NCI-H146 (cell line): Measurements from ENCODE around the gene ASB11.
A peak's percentile ranks its signal among the peaks of the same experiment; 100 is the strongest.

ENCODE experiments used
- DNase-seq: peaks from one replicate; lab custom pipeline; 2025; lab: John Stamatoyannopoulos, UW

The ASB11 gene, protein sequence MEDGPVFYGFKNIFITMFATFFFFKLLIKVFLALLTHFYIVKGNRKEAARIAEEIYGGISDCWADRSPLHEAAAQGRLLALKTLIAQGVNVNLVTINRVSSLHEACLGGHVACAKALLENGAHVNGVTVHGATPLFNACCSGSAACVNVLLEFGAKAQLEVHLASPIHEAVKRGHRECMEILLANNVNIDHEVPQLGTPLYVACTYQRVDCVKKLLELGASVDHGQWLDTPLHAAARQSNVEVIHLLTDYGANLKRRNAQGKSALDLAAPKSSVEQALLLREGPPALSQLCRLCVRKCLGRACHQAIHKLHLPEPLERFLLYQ

DNA sequence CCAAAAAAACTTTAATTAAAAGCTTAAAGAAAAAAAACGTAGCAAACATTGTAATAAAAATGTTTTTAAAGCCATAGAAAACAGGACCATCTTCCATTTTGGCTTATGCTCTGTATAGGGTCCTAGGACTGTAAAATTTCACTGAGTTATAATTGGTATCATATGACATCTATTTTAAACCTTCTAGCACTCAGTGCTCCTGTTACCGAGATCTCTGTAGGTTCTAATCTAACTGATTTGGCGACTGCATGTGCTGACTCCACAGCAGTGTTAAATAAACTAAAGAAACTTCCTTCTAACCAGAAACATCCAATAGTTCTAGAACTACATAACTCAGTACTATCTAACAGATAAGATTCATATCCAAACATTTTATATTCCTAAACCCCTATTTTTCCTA is at the start of gene ASB11:
TSS of gene ASB11 (minus strand) at position 132 of the 400 bp plus-strand sequence. CDS start at position 97, 35 bp downstream.
- DNase-seq: no peak

DNA sequence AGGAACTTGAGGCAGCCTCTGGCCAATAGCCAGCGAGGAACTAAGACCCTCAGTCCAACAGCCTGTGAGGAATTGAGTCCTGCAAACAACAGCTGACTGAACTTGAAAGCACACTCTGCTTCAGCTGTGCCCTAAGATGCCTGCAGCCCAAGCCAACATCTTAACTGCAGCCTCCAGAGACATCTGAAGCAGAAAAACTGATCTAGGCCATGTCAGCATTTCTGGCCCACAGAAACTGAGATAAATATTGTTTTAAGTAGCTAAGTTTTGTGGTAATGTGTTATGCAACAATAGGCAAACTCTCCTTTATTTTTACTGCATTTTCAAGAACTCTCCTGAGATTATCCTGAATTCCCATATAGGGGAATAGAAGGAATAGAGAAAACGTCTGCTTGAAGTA is 44.3 kb upstream of the ASB11 start:
- DNase-seq: no peak

DNA sequence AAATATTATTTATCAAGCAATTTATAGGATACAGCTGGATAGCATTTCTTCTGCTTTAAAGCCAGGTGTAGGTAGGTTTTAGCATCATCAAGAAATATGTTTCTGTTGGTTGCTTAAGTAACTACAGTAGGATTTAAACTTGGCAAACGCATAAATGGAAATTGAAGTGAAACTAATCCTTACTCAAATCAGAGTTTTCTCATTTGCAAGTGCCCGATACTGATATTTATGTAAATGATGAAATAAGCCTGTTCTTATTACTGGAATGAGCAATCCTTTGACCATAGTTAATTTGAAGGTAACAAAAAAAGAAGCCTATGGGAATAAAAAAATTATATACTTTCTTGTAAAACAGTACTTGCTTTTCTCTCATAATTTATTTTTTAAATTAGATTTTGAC is 43.1 kb upstream of the ASB11 start:
- no peak for DNase-seq

DNA sequence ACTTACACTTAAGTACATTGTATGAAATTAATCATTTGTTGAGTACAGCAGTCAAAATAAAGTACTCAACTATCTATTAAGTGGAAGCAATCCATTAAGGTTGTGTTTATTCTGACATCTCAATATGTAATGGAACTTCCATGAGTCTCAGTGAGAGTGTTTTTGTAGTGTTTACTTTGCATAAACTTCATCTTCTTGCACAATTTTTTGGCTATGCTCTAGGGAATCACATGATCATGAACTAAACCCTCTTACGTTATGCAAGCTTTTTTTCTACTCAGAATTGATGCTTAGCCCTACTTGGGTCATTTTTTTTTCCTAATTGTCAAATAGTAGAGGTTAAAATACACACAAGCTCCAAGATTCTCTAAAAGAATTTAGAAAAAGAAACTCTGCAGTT is 41.0 kb upstream of the ASB11 start:
- no peak for DNase-seq

DNA sequence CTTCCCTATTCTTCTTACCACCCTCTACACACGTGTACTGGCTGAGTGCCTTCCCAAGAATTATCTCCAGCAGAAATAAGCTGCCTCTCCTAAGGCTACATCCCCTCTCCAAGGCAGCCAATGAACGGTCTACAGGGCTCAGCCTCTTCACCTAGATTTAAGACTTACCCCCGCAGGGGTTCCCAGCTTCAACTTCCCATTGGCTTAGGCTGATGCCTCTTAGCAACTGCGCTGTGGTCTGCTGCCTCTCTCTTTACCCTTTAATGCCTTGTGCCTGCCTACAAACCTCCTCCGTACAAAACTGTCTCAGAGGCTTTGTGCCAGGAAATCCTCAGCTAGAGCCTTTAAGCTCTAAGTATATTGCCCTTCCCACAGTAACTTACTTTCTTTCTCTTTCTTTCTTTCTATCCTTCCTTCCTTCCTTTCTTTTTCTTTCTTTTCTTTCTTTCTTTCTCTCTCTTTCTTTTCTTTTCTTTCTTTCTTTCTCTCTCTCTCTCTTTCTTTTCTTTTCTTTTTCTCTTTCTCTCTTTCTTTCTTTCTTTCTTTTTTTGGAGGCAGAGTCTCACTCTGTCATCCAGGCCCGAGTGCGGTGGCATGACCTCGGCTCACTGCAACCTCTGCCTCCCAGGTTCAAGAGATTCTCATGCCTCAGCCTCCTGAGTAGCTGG is 35.0 kb upstream of the ASB11 start:
- no peak for DNase-seq

DNA sequence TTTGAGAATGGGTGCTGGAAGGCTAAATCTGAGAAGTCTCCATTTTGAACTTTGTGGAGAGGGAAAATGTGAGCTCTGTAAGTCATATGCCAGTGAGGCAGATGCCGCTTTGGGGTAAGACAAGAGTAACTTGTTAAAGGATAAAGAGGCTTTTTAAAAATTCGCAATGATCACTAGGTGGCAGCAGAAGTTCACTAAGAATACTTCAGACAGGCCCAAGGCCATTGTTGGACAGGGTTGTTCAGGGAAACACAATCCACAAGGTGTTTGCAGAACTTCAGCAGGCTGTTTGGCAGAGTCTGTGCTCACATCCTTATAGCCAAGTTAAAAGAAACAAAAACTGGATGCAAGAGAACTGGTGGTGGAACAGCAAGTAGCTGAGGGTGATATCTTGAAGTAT is 33.6 kb upstream of the ASB11 start:
- peak; percentile 64 for DNase-seq

DNA sequence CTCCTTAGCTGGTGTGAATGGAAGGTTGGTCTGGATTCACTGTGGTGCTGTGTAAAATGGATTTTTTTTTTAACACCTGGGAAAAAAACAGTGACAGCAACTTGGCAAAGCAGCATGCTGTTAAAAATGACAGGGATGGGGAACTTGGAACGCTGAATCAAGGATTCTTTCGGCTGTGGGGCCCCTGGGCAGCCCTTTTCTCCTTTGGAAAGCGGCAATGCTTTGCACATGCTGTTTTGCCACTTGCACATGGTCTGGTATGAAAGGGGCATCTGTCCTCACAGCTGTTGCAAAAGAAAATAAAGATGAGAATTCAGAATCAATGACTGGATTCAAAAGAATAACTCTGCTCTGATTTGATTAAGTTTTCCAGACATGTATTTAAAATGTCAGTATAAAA is 30.5 kb upstream of the ASB11 start:
- DNase-seq: no peak

DNA sequence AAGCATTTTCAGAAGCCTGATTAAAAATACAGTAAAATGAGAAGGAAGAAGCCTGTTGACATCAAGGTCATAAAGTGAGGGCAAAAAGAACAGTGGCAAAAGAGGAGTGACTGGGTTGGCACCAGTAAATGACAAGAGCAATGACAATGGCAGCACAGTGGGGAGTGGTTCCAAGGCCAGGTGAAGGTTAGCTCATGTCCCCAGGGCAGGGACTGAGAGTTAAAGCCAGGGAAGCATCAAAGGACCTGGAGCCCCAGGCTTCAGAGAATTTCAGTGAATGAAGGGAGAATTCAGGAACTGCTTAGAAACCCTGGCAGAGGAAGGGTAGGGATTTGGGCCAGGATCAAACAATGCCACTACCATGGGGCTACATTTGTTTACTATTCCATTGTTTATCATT is 28.7 kb upstream of the ASB11 start:
- DNase-seq: peak; percentile 42

DNA sequence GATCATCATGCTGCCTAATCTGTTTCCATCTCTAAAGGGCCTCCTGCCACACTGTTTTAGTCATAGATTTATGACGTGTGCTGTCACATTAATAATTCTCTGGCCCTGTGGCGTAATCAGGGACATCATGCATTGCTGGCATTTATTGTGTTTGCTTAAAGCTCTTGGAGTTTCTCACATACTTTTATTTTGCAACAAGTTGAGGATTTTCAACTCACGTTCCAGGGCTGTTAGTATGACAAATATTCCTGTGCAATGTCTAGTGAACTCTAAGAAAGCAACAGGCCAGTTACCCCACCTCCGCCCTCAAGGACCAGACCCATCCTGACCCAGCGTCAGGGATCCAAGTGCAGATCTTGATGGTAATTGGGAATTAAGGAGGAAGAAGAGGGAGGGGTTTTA is 27.6 kb upstream of the ASB11 start:
- DNase-seq: no peak

DNA sequence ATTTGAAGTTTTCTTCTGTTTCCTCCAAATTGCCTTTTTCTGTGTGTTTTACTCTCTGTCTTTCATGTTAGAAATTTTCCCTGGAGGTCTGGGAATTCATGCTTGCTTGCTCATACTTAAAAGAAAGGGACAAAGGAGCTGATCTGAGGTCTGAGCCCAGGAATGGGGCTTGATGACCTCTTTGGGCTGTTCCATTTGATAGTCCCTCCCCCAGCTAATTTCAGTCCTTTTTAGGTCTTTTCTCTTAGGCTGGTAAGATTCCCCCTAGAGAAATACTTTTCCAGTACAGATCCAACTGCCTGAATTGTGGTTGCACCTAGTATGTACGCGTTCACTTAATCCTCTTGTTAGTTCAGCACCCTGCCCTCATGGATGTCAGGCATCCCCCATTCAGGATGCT is 25.4 kb upstream of the ASB11 start:
- no peak for DNase-seq

DNA sequence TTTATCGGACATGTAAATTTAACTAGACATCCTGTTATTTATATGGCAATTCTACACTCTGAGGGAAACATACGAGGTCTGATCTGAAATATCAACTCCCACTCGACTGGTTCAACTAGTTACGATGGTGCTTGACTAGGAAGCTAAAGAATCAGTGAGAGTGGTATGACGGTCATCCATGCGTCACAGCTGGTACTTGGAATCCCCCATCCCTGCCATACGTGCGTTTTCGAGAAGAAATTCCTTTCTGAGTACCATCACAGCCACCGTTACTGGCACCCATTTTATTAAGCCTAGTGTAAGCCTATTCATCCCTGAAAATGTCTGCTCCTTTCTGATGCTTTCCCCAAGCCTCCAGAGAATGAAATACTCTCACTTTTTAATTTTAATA is 20.6 kb upstream of the ASB11 start:
- peak; percentile 17 for DNase-seq

DNA sequence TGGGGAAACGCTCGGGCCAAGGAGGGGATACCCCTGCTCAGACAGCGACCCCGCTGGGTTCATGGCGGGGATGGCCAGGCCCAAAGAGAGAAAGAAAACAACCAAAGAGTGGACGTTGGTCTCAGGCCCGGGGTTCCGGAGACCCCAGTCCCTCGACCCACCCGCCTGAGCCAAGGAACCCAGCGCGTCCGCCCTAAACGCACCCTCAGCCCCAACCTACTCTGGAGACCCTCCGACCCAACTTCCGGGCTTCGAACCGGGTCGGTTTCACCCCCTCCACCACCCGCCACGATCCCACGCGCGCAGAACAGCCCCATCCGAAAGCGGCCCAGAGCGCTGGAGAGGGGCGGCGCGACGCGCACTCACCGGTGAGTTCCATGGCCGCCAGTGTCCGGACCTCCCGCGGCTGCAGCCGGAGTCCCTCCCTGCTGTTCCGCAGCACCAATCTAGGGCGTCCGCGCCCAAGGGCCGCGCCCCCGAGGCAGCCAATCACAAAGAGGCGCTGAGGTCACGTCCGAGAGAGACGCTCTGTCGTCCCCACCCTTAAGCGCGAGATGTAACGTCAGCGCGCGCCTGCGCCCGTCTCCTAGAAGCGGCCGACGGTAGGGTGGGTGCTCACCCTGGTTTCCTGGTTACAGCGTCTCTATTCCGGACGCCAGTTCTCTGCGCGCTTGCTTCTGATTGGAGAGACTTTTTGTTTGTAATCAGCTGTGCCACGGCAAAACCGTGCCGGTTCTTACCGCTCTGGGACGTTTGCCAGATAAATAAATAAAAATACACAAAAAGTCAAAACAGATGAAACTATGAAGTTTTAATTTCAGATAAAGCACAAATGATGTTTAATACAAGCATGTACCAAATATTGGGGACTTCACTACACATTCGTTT is 19.9 kb upstream of the ASB11 start, which contains the start of gene PIGA:
TSS of gene PIGA (minus strand) at position 389 of the 888 bp plus-strand sequence. CDS start 3,593 bp downstream, outside the sequence.
- DNase-seq: peak; percentile 96

DNA sequence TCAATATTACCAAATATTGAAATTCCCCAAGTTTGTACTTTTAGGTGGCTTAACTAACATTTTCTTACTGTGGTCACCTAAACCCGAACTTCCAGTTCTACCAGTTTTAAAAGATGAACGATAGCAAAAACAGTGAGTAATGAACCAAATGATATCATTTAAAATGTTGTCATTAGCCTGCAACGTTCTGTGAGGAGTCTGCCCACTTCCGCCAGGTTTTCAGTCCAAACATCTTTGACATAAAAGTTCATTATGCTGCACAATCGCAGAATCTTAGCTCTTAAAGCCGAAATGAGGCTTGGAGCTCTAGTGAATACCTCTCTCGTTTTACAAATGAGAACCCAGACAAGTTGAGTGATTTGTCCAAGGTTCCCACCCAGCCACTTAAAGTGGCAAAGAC is 19.1 kb upstream of the ASB11 start:
- no peak for DNase-seq

DNA sequence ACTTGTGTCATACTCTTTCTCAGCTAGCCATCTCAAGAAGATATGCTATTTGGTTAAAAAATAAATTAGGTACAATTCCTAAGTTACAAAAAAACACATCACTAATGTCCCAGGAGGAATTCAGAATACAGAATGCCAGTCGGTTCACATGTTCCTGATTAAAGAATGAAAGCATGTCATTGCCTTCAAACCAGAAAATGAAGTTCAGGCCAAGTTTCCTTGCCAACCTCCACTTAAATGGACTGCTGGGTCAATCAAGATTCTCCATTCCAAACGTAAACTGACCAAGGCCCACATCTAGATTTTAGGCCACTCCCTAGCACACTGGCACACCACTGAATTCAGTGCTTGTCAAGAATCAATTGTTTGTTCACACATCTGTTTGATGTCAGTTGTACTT is 13.4 kb upstream of the ASB11 start:
- no peak for DNase-seq

DNA sequence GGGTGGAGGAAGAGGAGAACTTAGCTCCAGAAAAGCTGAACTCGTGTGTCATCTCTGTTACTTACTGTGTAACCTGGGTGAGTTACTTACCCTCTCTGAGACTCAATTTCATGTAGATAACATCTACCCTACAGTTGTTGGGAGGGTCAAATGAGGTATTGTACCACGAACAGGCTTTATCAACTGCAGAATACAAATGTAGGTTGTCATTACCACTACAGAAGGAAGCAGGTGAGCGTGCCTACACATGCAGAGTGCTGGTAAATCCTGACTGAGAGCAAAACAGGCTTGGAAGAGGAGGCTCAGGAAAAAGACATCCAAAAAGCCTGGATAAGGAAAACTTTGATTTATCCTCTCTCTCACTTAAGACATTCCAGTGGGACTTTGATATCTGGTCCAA is 12.7 kb upstream of the ASB11 start:
- DNase-seq: no peak

DNA sequence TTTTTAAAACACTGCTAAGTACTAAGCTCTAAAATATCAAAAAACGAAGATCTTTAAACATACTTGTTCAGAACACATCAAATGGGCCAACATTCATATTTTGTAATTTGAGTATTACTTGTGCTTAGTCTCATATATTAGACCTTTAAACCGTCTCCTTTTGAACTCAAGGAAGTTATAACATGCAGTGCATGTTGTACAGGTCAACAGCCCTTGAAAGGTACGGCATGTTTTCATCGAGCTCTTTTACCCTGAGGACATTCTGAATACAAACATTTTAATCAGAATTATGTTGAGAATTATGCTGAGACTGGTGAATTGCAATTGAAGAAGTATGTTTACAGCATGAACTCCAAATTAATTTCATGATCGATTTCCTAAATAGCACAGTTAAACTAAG is 7.0 kb upstream of the ASB11 start:
- no peak for DNase-seq

DNA sequence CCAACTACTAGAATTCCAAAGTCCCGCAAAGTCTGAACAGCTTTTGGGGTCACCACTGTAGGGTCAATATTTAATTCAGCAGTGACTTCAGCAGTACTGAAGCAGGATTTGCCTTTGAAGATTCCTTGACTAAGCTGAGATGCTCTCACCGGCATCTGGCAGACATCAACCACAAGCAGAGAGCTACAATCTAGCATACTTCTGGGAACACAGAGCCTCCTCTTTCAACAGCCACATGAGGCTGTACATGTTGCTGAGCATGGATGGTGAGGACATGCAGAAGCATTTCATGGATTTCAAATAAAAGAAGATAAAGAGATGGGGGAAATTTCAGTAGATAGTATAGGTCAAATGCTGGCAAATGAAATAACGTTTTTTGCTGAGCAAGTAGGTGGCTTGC is 6.6 kb upstream of the ASB11 start:
- no peak for DNase-seq

DNA sequence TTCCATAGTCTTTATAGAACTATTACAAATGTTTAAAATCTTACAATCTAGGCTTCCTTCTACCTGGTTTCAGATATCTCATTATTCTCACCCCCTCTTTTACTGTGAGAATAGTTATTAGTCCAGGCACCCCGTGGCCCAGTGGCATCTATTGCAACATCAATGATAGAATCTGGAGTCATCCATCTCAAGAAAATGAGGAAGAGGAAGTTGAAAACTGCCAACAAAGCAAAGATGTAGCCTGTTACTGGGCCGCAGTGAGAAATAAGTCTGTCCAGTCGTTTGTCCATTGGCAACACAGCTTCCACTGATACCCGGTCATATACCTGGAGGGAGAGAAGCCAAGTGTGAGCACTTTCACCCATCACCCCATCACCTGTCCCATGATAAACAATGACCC is 6.0 kb upstream of the ASB11 start:
- DNase-seq: no peak

DNA sequence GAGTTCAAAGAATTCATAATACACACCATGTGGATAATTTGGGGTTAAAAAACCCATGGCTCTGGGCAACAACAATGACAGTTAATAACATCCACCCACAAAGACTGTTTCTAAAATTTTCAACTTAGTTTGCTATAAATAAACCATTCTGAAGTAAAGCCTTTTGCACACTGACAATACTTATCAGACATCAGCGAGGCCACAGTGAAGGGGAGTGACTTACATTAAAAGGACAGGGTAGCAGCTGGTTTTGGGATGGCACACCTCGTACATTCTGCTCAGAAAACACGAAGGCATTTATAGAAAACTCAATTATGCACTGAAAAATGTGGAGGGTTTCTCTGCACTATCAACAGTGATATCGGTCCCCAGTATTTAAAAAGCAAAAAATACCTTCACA is 4.9 kb upstream of the ASB11 start:
- no peak for DNase-seq

DNA sequence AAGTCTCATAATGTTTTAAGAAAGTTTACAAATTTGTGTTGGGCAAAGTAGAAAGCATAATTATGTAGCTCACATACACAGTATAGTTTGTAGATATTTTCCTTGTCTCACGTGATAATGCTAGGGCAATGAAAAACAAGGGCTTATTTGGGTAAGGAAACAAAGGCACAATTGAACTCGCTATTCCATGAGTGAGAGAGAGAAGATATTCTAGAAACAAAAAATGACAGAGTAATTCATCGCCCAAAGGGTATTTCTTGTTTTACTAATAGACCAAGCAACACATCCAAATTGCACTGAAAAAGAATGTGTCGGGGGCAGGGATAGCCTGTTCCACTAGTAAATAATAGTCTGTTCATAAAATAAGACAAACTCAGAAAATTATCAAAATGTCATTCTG is 3.6 kb upstream of the ASB11 start:
- DNase-seq: no peak

DNA sequence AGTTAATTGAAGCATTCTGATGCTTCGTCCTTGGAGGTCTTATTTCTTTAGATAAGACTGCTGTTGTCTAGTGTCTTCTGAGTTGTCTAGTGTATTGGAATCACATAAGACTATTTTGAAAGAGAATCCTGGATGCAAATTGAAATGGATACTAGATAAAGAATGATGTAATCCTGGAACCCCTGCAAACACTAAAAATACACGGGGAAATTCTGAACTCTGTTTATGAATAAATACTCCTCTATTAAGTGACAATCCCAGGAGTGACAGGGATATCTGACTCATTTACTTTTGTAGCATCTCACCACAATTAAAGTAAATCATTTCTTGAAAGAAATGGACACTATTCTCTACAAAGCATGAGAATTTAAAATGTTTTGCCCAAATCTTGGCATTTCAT is 968 bp downstream of the ASB11 start:
- no peak for DNase-seq

DNA sequence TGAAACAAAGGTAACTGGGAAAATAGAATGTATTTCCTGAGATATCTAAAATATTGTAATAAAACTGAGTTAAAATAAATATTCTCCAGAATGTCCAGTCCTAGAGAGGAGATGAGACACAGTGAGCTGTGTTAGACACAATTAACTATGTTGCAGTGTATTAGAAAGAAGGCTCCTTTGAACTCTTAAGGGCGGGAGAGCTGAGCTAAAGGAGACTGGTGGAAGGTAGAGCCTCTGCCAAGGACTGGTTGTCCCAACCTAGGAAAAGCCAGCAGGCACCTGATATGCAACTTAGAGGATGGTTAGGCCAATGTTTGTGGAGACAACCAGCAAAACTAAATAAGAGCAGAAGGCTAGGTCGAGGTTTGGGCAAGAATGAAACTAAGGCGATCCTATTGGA is 4.3 kb downstream of the ASB11 start:
- DNase-seq: no peak

DNA sequence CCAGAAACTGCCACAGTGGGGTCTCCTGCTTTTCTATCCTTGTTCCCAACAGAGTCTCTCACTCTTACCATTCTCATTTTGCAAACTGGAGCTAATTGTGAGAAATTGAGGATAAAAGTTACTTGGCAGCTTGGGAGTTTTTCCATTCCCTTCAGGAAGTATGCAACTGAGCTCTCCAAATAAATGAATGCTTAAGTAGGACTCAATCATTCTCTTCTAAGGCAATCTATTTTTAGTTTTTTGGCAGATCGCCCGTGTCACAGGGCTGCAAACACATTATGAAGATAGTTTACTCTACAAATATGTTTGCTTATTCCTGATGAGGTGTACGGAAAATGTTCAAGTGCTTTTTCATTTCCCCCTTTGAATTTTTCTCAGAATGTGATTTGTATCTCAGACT is 5.3 kb downstream of the ASB11 start:
- peak; percentile 35 for DNase-seq
